GM12873 (cell line): ENCODE data around the gene CLNK.

Experiments
- TF ChIP-seq, protein P1 (sequence below): IDR thresholded peaks from 2 replicates; pipeline ENCODE4 v1.5.1; 2012; ENCODE audit warnings: low read depth, mild to moderate bottlenecking, moderate library complexity, low read length, control low read depth; ENCODE audit not compliant: insufficient read depth; ENCODE audit errors: missing control alignments

Gene CLNK

DNA sequence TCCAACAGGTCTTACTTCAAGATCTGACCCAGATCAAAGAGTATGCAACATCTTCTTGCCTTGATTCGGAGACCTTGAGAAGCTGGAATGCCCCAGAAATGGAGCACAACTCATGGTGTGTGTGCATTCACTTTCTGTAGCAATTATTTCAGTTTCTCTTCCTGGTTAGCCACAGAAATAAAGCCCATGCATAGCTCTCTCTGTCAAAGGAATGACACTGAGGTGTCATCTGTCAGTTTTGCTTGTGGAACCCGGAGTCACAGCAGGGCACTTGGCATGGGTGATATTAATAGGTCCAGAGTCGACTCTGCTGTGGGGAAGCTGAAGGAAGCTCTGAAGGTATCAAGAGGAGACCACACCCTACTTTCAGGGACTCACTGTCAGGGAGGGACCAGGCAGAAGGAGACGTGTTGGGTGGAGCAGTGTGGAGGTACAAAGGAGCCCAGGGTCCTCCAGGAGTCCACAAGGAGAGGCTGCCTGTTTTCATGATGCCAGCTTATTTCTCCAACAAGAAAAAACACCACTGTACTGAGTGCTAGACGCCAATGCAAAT, 10.7 kb downstream of the CLNK start:
- TF ChIP-seq, protein P1, sequence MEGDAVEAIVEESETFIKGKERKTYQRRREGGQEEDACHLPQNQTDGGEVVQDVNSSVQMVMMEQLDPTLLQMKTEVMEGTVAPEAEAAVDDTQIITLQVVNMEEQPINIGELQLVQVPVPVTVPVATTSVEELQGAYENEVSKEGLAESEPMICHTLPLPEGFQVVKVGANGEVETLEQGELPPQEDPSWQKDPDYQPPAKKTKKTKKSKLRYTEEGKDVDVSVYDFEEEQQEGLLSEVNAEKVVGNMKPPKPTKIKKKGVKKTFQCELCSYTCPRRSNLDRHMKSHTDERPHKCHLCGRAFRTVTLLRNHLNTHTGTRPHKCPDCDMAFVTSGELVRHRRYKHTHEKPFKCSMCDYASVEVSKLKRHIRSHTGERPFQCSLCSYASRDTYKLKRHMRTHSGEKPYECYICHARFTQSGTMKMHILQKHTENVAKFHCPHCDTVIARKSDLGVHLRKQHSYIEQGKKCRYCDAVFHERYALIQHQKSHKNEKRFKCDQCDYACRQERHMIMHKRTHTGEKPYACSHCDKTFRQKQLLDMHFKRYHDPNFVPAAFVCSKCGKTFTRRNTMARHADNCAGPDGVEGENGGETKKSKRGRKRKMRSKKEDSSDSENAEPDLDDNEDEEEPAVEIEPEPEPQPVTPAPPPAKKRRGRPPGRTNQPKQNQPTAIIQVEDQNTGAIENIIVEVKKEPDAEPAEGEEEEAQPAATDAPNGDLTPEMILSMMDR, result no peak

DNA sequence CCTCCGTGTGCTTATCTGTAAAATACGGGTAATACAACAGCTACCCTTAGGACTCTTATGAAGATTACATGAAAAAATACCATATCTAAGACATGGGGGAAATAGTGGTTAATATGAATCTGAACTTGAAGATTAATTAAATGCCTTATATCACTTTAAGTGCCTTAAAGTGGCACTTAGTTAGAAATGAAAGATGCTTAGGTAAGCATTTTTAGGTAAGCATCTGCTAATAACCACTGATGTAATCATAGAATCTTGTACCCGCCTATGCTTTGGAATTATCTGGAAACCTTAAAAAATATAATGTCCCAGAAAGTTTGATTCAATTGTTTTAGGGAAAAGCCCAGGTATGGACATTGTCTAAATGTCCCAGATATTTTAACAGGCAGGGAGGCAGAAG, 12.2 kb downstream of the CLNK start:
- TF ChIP-seq, protein P1, result no peak

DNA sequence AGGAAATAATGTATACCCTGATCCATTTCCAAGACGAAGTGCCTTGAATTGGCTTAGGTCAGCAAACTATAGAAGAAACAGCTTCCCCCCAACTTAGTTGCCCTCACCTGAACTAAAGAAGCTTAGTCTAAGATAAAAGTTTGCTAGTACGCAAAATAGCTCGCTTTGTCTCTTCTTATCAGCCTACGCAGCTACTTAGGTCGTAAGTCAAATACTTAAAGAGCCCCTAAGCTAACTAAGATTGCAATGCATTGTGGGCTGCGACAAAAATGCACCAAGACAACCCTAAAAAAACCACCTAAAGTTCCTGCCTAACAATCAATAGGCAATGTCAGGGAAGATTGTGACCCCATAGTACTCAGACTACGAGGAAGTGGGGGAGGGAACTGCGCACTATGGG, 12.8 kb downstream of the CLNK start:
- TF ChIP-seq, protein P1, result no peak

DNA sequence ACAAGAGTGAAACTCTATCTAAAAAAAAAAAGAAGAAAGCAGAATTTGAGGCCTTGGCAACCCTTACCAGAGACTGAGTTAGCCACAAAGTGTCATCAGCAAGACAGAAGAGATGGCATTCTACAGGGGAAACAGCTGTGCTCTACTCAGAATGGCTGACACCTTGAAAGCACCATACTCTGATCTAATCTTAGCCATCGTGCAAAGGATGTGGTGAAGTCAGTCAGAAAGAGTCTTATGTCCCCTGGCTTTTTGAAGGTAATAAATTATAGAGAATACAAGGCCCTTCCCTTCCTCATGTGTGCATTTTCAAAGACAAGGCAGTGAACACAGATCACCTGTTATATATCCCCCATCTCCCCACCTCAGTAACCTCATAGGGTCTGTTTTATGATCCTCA, 13.2 kb downstream of the CLNK start:
- TF ChIP-seq, protein P1, result no peak

DNA sequence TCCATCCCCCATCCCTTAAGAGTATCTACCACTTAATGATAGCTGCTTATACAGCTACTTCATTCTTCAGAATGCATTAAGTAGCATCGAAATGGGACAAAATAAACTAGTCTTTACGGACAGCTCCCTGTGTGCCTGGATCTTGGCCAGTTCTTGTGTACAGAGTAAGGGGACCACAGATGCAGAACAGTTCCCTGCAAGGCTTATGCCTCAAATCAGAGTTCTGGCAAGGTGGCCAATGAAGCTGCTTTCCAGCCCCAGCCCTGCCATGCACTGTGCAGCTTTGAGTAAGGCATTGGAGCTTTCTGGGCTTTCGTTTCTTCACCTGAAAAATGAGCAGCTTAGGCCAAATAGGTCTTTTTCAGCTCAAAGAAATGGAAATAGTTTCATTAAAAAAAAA, 14.2 kb downstream of the CLNK start:
- TF ChIP-seq, protein P1, result no peak

DNA sequence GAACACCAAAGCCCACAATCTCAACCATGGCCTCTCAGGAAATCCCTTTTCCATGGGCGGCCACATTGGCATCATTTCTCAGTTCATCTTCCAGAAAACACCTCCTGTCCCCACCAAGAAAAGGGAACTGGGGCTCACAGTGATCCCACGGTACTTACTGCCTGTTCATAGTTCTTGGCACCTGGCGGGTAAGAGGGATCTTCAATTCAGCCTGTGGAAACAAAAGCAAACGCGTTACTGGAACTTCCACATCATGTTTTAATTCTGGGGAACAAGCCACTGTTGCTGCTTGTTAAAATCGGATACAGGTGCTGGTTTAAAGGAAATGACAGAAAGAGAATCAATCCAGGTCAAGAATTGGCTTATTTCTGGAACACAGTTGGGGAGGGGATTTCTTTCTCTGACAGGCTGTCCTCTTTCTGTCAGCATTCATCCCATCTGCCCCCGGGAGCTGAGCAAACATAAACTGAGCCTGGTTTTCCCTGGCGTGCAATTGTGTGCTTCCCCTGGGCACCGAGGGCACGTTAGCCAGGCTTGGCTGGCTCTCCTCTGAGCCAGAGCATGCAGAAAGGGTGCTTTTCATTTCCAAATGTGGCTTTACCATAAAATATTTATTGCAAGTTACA, 16.8 kb downstream of the CLNK start:
- TF ChIP-seq, protein P1, result no peak

DNA sequence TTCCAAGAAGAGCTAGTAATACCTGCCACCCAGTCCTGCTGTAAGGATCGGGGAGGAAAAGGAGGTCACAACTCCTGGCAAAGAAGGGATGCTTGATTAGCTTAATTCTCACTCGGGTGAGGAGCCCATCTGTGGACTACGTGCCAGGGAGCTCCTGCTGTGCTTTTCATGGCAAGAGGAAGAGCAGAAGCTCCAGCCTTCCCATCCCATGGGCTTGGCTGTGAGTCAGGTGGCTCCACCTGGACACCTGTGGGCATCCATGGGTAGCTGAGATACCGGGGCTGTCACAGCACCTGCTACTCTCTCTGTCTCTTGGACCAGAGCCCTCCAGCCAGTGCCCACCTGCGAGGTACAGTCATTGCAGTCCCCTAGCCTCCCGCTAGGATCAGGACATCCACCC, 18.0 kb downstream of the CLNK start:
- TF ChIP-seq, protein P1, result no peak
